HFF-Myc (cell line): ENCODE results near the gene TTLL5.

ENCODE experiments used
- DNase-seq: peaks from one replicate; pipeline ENCODE4 v3.0.0-alpha.2; 2011; ENCODE audit warnings: low read depth; ENCODE audit errors: extremely low read depth
- H3K4me3 ChIP-seq: replicated peaks from 2 replicates; pipeline ENCODE4 v1.5.1; 2011; ENCODE audit warnings: low read depth, mild to moderate bottlenecking, control low read depth, low read length
- CTCF ChIP-seq: IDR thresholded peaks from 2 replicates; pipeline ENCODE4 v1.5.1; 2012; ENCODE audit warnings: mild to moderate bottlenecking, low read depth, low read length, control low read depth; ENCODE audit errors: missing control alignments

TTLL5 gene

GRCh38 chr14:75987201-75987970 lies 326.3 kb downstream of the TTLL5 start:
- H3K4me3 ChIP-seq: no peak overlapping the region
- DNase-seq: no peak
- no peak for TF ChIP-seq CTCF

DNA sequence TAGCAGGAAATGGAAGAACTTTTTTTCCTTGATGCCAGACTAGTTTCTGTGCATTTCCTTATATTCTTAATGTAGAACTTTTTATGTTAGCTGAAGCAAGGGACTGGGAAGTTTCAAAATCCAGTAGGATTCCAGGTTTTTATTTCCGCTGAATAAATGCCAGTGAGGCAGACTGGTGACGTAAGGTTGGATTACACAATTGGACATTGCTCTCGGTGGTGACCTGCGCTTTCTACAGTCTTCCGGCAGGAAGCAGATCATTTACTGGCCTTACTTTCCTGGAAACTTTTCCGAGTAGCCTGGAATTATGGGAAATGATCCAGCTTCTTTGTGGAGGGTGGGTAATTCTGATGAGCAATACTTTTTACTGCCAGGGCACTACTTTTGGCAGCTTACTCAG lies 328.1 kb downstream of the TTLL5 start:
- H3K4me3 ChIP-seq: no peak overlapping the region
- TF ChIP-seq CTCF: no peak
- no peak for DNase-seq

DNA sequence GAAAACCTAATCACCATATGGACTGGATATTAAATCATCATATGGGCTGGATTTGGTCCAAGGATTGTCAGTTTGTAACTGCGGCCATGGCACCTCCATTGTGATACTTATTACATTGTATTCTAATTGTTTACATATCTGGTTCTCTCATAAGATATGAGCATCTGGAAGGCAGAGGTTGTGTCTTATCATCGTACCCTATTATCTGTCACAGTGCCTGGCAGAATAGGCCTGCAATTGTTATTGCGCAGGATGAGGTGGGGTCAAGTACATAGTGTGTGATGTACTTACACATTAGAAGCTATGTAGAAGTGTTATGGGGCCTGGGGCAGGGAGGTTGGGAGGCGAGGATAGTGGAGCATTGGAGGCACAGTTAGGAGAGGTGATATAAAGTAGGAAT lies 329.3 kb downstream of the TTLL5 start:
- TF ChIP-seq CTCF: no peak
- no peak for DNase-seq

DNA sequence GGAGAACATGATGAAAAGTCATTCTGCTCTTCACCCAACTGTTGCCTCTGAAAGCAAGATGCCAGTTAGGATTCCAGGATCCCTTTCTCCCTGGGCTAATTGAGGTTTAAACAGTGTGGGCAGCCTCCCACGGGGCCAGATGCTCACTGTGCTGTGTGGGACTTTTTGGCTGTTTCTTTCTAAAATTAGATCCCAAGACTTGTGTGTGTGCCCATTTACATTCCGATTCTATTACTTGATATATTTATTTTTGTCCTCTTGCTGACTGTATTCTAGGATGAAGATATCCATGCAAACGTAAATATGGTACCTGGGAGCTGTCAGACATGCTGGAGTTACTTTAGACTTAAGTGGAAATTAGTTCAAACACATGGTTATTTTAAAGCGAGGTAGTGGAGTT lies 330.7 kb downstream of the TTLL5 start:
- TF ChIP-seq CTCF: no peak
- H3K4me3 ChIP-seq: no peak overlapping the region
- DNase-seq: no peak

More for the DNA sequence above, 329.3 kb downstream of the TTLL5 start:
- H3K4me3 ChIP-seq: no peak overlapping the region

- TF ChIP-seq CTCF: no peak
- H3K4me3 ChIP-seq: no peak overlapping the region
- no peak for DNase-seq
Observed at GRCh38 chr14:75993567-75994041, 332.6 kb downstream of the TTLL5 start.

DNA sequence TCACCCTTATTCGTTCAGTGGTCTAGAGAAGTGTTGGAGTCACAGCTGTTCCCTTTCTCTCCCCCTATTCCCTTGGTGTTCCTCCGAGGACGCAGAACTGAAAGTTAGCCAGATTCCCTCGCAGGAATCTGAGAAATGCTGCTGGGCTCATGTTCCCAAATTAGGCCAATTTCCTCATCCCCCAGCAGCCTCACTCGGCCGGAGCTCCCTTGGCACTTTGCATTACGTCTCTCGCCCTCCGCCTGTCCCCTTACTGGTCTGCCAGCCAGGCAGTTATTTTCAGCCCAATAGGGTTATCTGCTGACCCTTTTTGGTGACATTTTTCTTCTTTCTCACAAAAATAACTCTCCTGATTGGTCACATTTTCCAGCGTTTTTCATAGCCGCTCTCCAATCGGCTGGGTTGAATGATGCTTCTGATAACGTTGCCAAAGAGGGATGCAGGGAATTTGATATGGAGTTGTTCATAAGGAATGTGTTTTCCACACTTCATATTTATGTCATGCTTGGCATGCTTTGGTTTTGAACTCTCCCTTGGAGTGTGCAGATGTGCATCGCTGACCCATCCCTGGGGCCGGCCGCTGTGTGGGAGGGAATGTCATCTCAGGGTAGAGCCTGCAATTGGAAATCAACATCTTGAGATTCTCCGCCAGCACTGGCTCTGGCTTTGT lies 334.5 kb downstream of the TTLL5 start:
- no peak for TF ChIP-seq CTCF
- DNase-seq: no peak
- no peak overlapping the region for H3K4me3 ChIP-seq
